CD4-positive, alpha-beta T cell treated with Interleukin-4 for 1 hour (primary cell): ENCODE measurements around the gene EP400.

ENCODE experiments used
- DNase-seq, 2 donors: peaks; one replicate each; pipeline ENCODE4 v3.0.0-alpha.2; 2020 to 2022

Gene EP400

GRCh38 chr12:131911851-131912477, 37.8 kb upstream of the EP400 start:
- DNase-seq: no peak

- DNase-seq: no peak
Measured at GRCh38 chr12:131912518-131913274, 37.0 kb upstream of the EP400 start.

- DNase-seq: no peak
Measured at GRCh38 chr12:131913666-131914065, 36.1 kb upstream of the EP400 start.

- DNase-seq: no peak
Measured at GRCh38 chr12:131914179-131914702, 35.5 kb upstream of the EP400 start.

GRCh38 chr12:131915000-131915689, 34.6 kb upstream of the EP400 start:
- no peak for DNase-seq

- DNase-seq: no peak
Measured at GRCh38 chr12:131915823-131916222, 33.9 kb upstream of the EP400 start.

- no peak for DNase-seq
Measured at GRCh38 chr12:131916306-131917138, 33.2 kb upstream of the EP400 start.

GRCh38 chr12:131917139-131917710, 32.5 kb upstream of the EP400 start:
- no peak for DNase-seq

GRCh38 chr12:131917711-131918306, 31.9 kb upstream of the EP400 start:
- no peak for DNase-seq

GRCh38 chr12:131918311-131919050, 31.3 kb upstream of the EP400 start:
- DNase-seq: no peak

GRCh38 chr12:131919051-131919347, 30.7 kb upstream of the EP400 start:
- no peak for DNase-seq

GRCh38 chr12:131919366-131920156, 30.2 kb upstream of the EP400 start:
- DNase-seq: no peak

- DNase-seq: no peak
Measured at GRCh38 chr12:131920157-131920508, 29.6 kb upstream of the EP400 start.

GRCh38 chr12:131920902-131921840, 28.6 kb upstream of the EP400 start:
- no peak for DNase-seq

GRCh38 chr12:131921866-131922769, 27.6 kb upstream of the EP400 start:
- DNase-seq: no peak

- no peak for DNase-seq
Measured at GRCh38 chr12:131922772-131923171, 27.0 kb upstream of the EP400 start.

GRCh38 chr12:131923260-131923659, 26.5 kb upstream of the EP400 start:
- peak in 1 of 2 donors; percentile 75 for DNase-seq
